ENCODE results near the gene UTS2. TPM values are rescaled to one million over a fixed set of nuclear protein-coding genes. Genes with fewer than 3 reads are reported as not detected.

UTS2 gene
- polyA plus RNA-seq, 3 donors = 0.11 TPM; not detected in 2

DNA sequence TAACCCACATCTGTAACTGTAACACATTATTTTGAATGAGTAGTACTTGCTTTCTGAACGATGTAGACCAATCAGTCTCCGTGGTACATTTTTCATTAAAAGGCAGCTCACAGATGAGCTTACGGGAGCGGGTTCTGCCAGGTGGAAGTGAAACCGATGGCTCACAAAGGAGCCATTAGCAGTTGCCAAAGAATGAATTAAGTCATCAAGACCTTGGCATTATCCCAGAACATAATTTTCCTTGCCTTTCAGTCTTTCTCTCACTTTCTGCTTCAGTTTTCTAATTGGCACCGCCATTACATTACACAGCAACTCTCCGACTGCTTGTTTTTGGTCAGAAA lies 33.5 kb upstream of the UTS2 start:
- H3K27me3 ChIP-seq (ENCODE audit: control insufficient read depth in 2 of 2, insufficient read depth in 2 of 2, low read length in 2 of 2) = peaks cover 0 to 5% of the 10 kb centered on the region in 2 donors
- 3% methylated on average over 5 of the region's 7 CpGs for whole genome bisulfite sequencing (ENCODE audit: insufficient coverage)
- peak overlapping the region; percentile 21 for H3K4me2 ChIP-seq (replicated peaks; ENCODE audit: extremely low read depth, low read length, poor library complexity, severe bottlenecking)

DNA sequence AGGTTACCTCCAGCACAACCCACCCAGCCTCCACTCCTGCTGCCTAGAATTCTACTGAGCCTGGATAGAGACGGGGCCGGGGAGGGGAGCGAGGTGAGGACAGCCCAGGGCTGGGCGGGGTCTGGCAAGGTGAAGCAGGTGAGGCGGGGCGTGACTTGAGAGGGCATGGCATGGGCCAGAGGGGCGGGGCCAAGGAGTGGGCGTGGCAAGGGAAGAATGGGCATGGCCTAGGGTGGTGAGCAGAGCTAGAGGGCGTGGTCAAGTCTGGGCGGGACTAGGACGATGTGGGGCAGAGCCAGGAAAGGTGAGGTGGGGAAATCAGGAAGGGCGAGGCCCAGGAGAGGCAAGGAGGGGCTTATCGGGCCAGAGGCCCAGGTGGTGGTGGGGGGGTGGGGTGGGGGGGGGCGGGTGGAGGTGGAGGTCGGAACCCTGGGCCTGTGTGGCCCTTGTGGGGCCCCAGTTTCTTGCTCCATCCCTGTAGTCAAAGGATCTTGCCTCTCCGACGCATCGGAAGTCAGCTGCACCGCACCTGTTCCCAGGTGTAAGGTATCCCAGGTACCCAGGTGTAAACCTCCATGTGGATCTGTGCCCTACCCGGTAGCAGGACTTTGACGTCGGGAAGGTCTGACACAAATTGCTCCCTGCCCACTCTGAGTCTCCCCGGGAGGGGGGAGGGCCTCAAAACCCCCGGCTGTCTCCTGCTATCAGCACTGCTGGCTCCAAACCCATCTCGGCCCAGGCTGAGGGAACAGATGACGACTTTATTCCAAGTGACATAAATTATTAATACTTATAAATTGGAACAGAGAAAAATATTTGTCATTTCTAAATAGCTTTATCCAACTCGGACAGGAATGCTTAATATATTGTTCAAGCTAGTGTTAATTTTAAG lies 32.9 kb upstream of the UTS2 start:
- peaks cover 0 to 4% of the 10 kb centered on the region in 2 donors for H3K9me3 ChIP-seq (replicated peaks in 1 of 2; ENCODE audit: control insufficient read depth in 1 of 2, insufficient read depth in 1 of 2, low read length in 2 of 2)
- no peak overlapping the region for H3K9ac ChIP-seq (ENCODE audit: insufficient read depth, low read length, poor library complexity, severe bottlenecking)
- peaks cover 12% of the 10 kb centered on the region in 2 donors for H3K4me1 ChIP-seq (ENCODE audit: control insufficient read depth in 1 of 2, insufficient read depth in 2 of 2, low read length in 2 of 2)
- H3K79me2 ChIP-seq (ENCODE audit: insufficient read depth, low read length) = no peaks in the 10 kb centered on the region
- DNase-seq = no peak
- H3K27ac ChIP-seq (ENCODE audit: low read depth in 1 of 2, low read length in 2 of 2) = no peak overlapping the region
- 41% methylated on average over 16 of the region's 27 CpGs for WGBS (ENCODE audit: insufficient coverage)
- peak overlapping the region in 1 of 7 donors; percentile 30 for H3K27ac Mint-ChIP-seq
- peaks cover 0 to 5% of the 10 kb centered on the region in 2 donors for H3K27me3 ChIP-seq (ENCODE audit: control insufficient read depth in 2 of 2, insufficient read depth in 2 of 2, low read length in 2 of 2)
- H3K4me1 Mint-ChIP-seq = peaks cover 16% of the 10 kb centered on the region
- H2AFZ ChIP-seq (ENCODE audit: insufficient read depth, low read depth, low read length, poor library complexity, severe bottlenecking) = no peak overlapping the region
- no peaks in the 10 kb centered on the region for H3K36me3 Mint-ChIP-seq
- TF ChIP-seq, protein P1, sequence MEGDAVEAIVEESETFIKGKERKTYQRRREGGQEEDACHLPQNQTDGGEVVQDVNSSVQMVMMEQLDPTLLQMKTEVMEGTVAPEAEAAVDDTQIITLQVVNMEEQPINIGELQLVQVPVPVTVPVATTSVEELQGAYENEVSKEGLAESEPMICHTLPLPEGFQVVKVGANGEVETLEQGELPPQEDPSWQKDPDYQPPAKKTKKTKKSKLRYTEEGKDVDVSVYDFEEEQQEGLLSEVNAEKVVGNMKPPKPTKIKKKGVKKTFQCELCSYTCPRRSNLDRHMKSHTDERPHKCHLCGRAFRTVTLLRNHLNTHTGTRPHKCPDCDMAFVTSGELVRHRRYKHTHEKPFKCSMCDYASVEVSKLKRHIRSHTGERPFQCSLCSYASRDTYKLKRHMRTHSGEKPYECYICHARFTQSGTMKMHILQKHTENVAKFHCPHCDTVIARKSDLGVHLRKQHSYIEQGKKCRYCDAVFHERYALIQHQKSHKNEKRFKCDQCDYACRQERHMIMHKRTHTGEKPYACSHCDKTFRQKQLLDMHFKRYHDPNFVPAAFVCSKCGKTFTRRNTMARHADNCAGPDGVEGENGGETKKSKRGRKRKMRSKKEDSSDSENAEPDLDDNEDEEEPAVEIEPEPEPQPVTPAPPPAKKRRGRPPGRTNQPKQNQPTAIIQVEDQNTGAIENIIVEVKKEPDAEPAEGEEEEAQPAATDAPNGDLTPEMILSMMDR (IDR thresholded peaks at IDR 0.05) = no peak
- no peak overlapping the region for H3K4me3 Mint-ChIP-seq
- no peaks in the 10 kb centered on the region for H4K20me1 ChIP-seq (ENCODE audit: insufficient read depth, low read length)
- H3K4me3 ChIP-seq (replicated peaks in 1 of 3; ENCODE audit: low read depth in 2 of 3, low read length in 3 of 3) = no peak overlapping the region
- peaks cover 6 to 14% (median 7%) of the 10 kb centered on the region in 3 donors for H3K27me3 Mint-ChIP-seq (ENCODE audit: low read depth in 3 of 3)
- H3K36me3 ChIP-seq (replicated peaks in 1 of 2; ENCODE audit: control insufficient read depth in 1 of 2, insufficient read depth in 2 of 2, low read length in 2 of 2) = no peaks in the 10 kb centered on the region
- H3K4me2 ChIP-seq (replicated peaks; ENCODE audit: extremely low read depth, low read length, poor library complexity, severe bottlenecking) = no peak overlapping the region
- H3K9me3 Mint-ChIP-seq = peaks cover under 1 to 8% (median 4%) of the 10 kb centered on the region in 7 donors
- intact Hi-C loops (cut with micrococcal nuclease) = no loop called here

More for the DNA sequence above, 33.5 kb upstream of the UTS2 start:
- Histone ChIP-seq H3K9ac (ENCODE audit: insufficient read depth, low read length, poor library complexity, severe bottlenecking) (no peak overlapping the region), H3K4me1 (ENCODE audit: control insufficient read depth in 1 of 2, insufficient read depth in 2 of 2, low read length in 2 of 2) (peaks cover 12% of the 10 kb centered on the region in 2 donors), H3K27ac (ENCODE audit: low read depth in 1 of 2, low read length in 2 of 2) (no peak overlapping the region), H3K79me2 (ENCODE audit: insufficient read depth, low read length) (no peaks in the 10 kb centered on the region), H3K36me3 (replicated peaks in 1 of 2; ENCODE audit: control insufficient read depth in 1 of 2, insufficient read depth in 2 of 2, low read length in 2 of 2) (no peaks in the 10 kb centered on the region), H2AFZ (ENCODE audit: insufficient read depth, low read depth, low read length, poor library complexity, severe bottlenecking) (no peak overlapping the region), H3K4me3 (replicated peaks in 1 of 3; ENCODE audit: low read depth in 2 of 3, low read length in 3 of 3) (no peak overlapping the region), H4K20me1 (ENCODE audit: insufficient read depth, low read length) (no peaks in the 10 kb centered on the region), H3K9me3 (replicated peaks in 1 of 2; ENCODE audit: control insufficient read depth in 1 of 2, insufficient read depth in 1 of 2, low read length in 2 of 2) (peaks cover 0 to 4% of the 10 kb centered on the region in 2 donors)
- peak overlapping the region in 1 of 2 donors; percentile 23 for H3K4me3 Mint-ChIP-seq
- DNase-seq = peak; percentile 31 to 64 (median 34)
- H3K27me3 Mint-ChIP-seq (ENCODE audit: low read depth in 3 of 3) = peaks cover 7 to 14% (median 11%) of the 10 kb centered on the region in 3 donors
- H3K27ac Mint-ChIP-seq = peak overlapping the region in 2 of 7 donors; percentile 32 to 50
- peaks cover 3 to 11% (median 5%) of the 10 kb centered on the region in 7 donors for H3K9me3 Mint-ChIP-seq
- H3K4me1 Mint-ChIP-seq = peaks cover 16% of the 10 kb centered on the region
- no peaks in the 10 kb centered on the region for H3K36me3 Mint-ChIP-seq
- intact Hi-C loops (cut with micrococcal nuclease) = no loop called here
- TF ChIP-seq, protein P1 (IDR thresholded peaks at IDR 0.05) = no peak
